Activated CD4-positive, alpha-beta T cell treated with anti-CD3 and anti-CD28 coated beads, Interleukin-2, amount 50 U/mL, for 48 hours (primary cell): ENCODE measurements around the gene SYVN1.
"Not testable (repeated sequence)": the region's sequence is repeated elsewhere in the genome, so short reads cannot be mapped to it uniquely, and the experiment has no call there.

Experiments
- DNase-seq, 2 experiments: peaks; one replicate each; pipeline ENCODE4 v3.0.0-alpha.2; 2020

Gene SYVN1

GRCh38 chr11:65134240-65134951, at the start of gene SYVN1:
SYVN1 (minus strand) TSS chr11:65134519; CDS start chr11:65133601, 918 bp downstream.
- DNase-seq = peak; percentile 91 to 94

- no peak for DNase-seq
Observed at GRCh38 chr11:65183201-65183891, 49.0 kb upstream of the SYVN1 start.

GRCh38 chr11:65182258-65183170, 48.2 kb upstream of the SYVN1 start:
- peak; percentile 24 to 35 for DNase-seq

- DNase-seq = peak; percentile 84 to 89
Observed at GRCh38 chr11:65181569-65182257, 47.4 kb upstream of the SYVN1 start, which contains the start of gene CAPN1. CAPN1 (plus strand) TSS chr11:65181928; CDS start chr11:65182702, 774 bp downstream.

GRCh38 chr11:65180877-65181568, 46.7 kb upstream of the SYVN1 start:
- DNase-seq = peak; percentile 68 to 69

- not testable (repeated sequence) for DNase-seq
Observed at GRCh38 chr11:65174571-65175010, 40.3 kb upstream of the SYVN1 start.

GRCh38 chr11:65172600-65172999, 38.3 kb upstream of the SYVN1 start:
- no peak for DNase-seq

GRCh38 chr11:65170058-65170534, 35.8 kb upstream of the SYVN1 start, which contains the start of gene SPDYC:
SPDYC (plus strand) TSS chr11:65170233; CDS start chr11:65171358, 1,125 bp downstream.
- no peak for DNase-seq

GRCh38 chr11:65169164-65169641, 34.9 kb upstream of the SYVN1 start:
- DNase-seq = no peak

- no peak for DNase-seq
Observed at GRCh38 chr11:65167656-65168055, 33.3 kb upstream of the SYVN1 start.

- DNase-seq = no peak
Observed at GRCh38 chr11:65166893-65167292, 32.6 kb upstream of the SYVN1 start.

- DNase-seq = no peak
Observed at GRCh38 chr11:65165410-65166317, 31.3 kb upstream of the SYVN1 start.

- no peak for DNase-seq
Observed at GRCh38 chr11:65163684-65164083, 29.4 kb upstream of the SYVN1 start.

- no peak for DNase-seq
Observed at GRCh38 chr11:65160643-65161042, 26.3 kb upstream of the SYVN1 start.

- no peak for DNase-seq
Observed at GRCh38 chr11:65159012-65159411, 24.7 kb upstream of the SYVN1 start.

- DNase-seq = no peak
Observed at GRCh38 chr11:65157336-65157735, 23.0 kb upstream of the SYVN1 start.

GRCh38 chr11:65156926-65157325, 22.6 kb upstream of the SYVN1 start:
- no peak for DNase-seq

- no peak for DNase-seq
Observed at GRCh38 chr11:65156256-65156655, 21.9 kb upstream of the SYVN1 start.

GRCh38 chr11:65152122-65152521, 17.8 kb upstream of the SYVN1 start:
- no peak for DNase-seq

- no peak for DNase-seq
Observed at GRCh38 chr11:65151331-65151899, 17.1 kb upstream of the SYVN1 start.
